ENCODE measurements around the gene GALNT10. TPM values are rescaled to one million over a fixed set of nuclear protein-coding genes. Genes with fewer than 3 reads are reported as not detected.

Gene GALNT10
- total RNA-seq, 1 donor from 2014 or later = 52.3 TPM

- intact Hi-C loops (cut with DNase I) = no loop called here
- no peak for TF ChIP-seq CTCF (IDR thresholded peaks at IDR 0.05)
- Histone ChIP-seq H3K4me1 (peaks cover 13 to 35% of the 10 kb centered on the region in 2 donors), H3K27me3 (no peaks in the 10 kb centered on the region), H3K36me3 (peaks cover 8 to 24% of the 10 kb centered on the region in 2 donors), H3K9me3 (no peaks in the 10 kb centered on the region), H3K4me3 (no peak overlapping the region), H3K27ac (no peak overlapping the region)
- no peak for DNase-seq (ENCODE audit: low spot score in 2 of 2)
Measured at GRCh38 chr5:154373326-154373725, 182.8 kb downstream of the GALNT10 start.

GRCh38 chr5:154373729-154374179, 183.2 kb downstream of the GALNT10 start:
- no peak for TF ChIP-seq CTCF (IDR thresholded peaks at IDR 0.05)
- Histone ChIP-seq H3K27me3 (no peaks in the 10 kb centered on the region), H3K4me3 (no peak overlapping the region), H3K27ac (no peak overlapping the region), H3K9me3 (no peaks in the 10 kb centered on the region), H3K36me3 (peaks cover 8 to 28% of the 10 kb centered on the region in 2 donors), H3K4me1 (peaks cover 11 to 31% of the 10 kb centered on the region in 2 donors)
- DNase-seq (ENCODE audit: low spot score in 2 of 2) = no peak
- intact Hi-C loops (cut with DNase I) = no loop called here

GRCh38 chr5:154374264-154374663, 183.7 kb downstream of the GALNT10 start:
- Histone ChIP-seq H3K36me3 (peaks cover 8 to 30% of the 10 kb centered on the region in 2 donors), H3K4me1 (peaks cover 9 to 26% of the 10 kb centered on the region in 2 donors), H3K4me3 (no peak overlapping the region), H3K27me3 (no peaks in the 10 kb centered on the region), H3K9me3 (no peaks in the 10 kb centered on the region), H3K27ac (no peak overlapping the region)
- no peak for DNase-seq (ENCODE audit: low spot score in 2 of 2)
- TF ChIP-seq CTCF (IDR thresholded peaks at IDR 0.05) = no peak
- intact Hi-C loops (cut with DNase I) = no loop called here

- no peaks in the 10 kb centered on the region for H3K9me3 ChIP-seq
- peaks cover 7 to 17% of the 10 kb centered on the region in 2 donors for H3K4me1 ChIP-seq
- peaks cover 11 to 38% of the 10 kb centered on the region in 2 donors for H3K36me3 ChIP-seq
- intact Hi-C loops (cut with DNase I) = no loop called here
- H3K27me3 ChIP-seq = no peaks in the 10 kb centered on the region
- no peak overlapping the region for H3K4me3 ChIP-seq
- TF ChIP-seq CTCF (IDR thresholded peaks at IDR 0.05) = no peak
- no peak overlapping the region for H3K27ac ChIP-seq
- no peak for DNase-seq (ENCODE audit: low spot score in 2 of 2)
Measured at GRCh38 chr5:154375329-154376008, 184.9 kb downstream of the GALNT10 start.

- no peak overlapping the region for H3K27ac ChIP-seq
- H3K27me3 ChIP-seq = no peaks in the 10 kb centered on the region
- no peaks in the 10 kb centered on the region for H3K9me3 ChIP-seq
- peaks cover 19 to 48% of the 10 kb centered on the region in 2 donors for H3K36me3 ChIP-seq
- DNase-seq (ENCODE audit: low spot score in 2 of 2) = no peak
- H3K4me1 ChIP-seq = peaks cover 3 to 6% of the 10 kb centered on the region in 2 donors
- no peak for TF ChIP-seq CTCF (IDR thresholded peaks at IDR 0.05)
- H3K4me3 ChIP-seq = no peak overlapping the region
- intact Hi-C loops (cut with DNase I) = no loop called here
Measured at GRCh38 chr5:154376481-154376880, 185.9 kb downstream of the GALNT10 start.
